GM19328 (cell line): ENCODE results near the gene IGLL5.

Experiments used
- ATAC-seq: cut with Tn5 transposase; IDR thresholded peaks from one replicate; pipeline ENCODE4 v1.9.1; 2021; ENCODE audit warnings: mild to moderate bottlenecking, moderate library complexity; ENCODE audit not compliant: unreplicated experiment

Gene IGLL5

GRCh38 chr22:22935546-22936157 lies 48.0 kb downstream of the IGLL5 start:
- ATAC-seq = peak; percentile 85

GRCh38 chr22:22936180-22936914 lies 48.7 kb downstream of the IGLL5 start:
- ATAC-seq = no peak

GRCh38 chr22:22936915-22937656 lies 49.5 kb downstream of the IGLL5 start:
- ATAC-seq = no peak

- no peak for ATAC-seq
Observed at GRCh38 chr22:22937894-22938480, 50.4 kb downstream of the IGLL5 start.

- ATAC-seq = no peak
Observed at GRCh38 chr22:22938672-22939587, 51.3 kb downstream of the IGLL5 start.

GRCh38 chr22:22939588-22940368 lies 52.2 kb downstream of the IGLL5 start:
- no peak for ATAC-seq

- ATAC-seq = no peak
Observed at GRCh38 chr22:22940961-22941605, 53.5 kb downstream of the IGLL5 start.

- ATAC-seq = no peak
Observed at GRCh38 chr22:22941831-22942510, 54.4 kb downstream of the IGLL5 start.

GRCh38 chr22:22942511-22943329 lies 55.1 kb downstream of the IGLL5 start:
- ATAC-seq = no peak

GRCh38 chr22:22943521-22944267 lies 56.1 kb downstream of the IGLL5 start:
- ATAC-seq = no peak

- no peak for ATAC-seq
Observed at GRCh38 chr22:22944268-22944985, 56.8 kb downstream of the IGLL5 start.

GRCh38 chr22:22945195-22945594 lies 57.6 kb downstream of the IGLL5 start:
- ATAC-seq = no peak
